Panc1 (cell line): ENCODE measurements around the gene IGSF22. TPM values are rescaled to one million over a fixed set of nuclear protein-coding genes. Genes with fewer than 3 reads are reported as not detected.

ENCODE experiments used
- ATAC-seq: fragments of 200-7000 bp; cut with Tn5 transposase; 2 replicates; pipeline ENCODE4 v1.9.1; 2020; ENCODE audit warnings: mild to moderate bottlenecking, moderate library complexity
- BruUV-seq: library from RNA; stranded (reverse); fragments of 400-500 nt; replicated peaks from 2 replicates; lab custom pipeline; 2021; lab: Mats Ljungman, UMichigan
- CTCF ChIA-PET: fragments of 300-600 bp; sonication (Branson Sonifier 250); formaldehyde crosslinking; loops from one replicate; lab custom pipeline; 2022; ENCODE audit warnings: antibody characterized with exemption; lab: Charles Lee
- POLR2A ChIA-PET: fragments of 300-600 bp; sonication (Branson Sonifier 250); formaldehyde crosslinking; loops from one replicate; lab custom pipeline; 2022; ENCODE audit warnings: antibody characterized with exemption; lab: Charles Lee
- DNase-seq: peaks from one replicate; pipeline ENCODE4 v3.0.0-alpha.2; 2010; ENCODE audit warnings: low read depth, low spot score
- H3K27ac ChIP-seq: 2 replicates; pipeline ENCODE4 v1.5.1; 2011; ENCODE audit warnings: mild to moderate bottlenecking, low read length, inconsistent platforms
- H3K27me3 ChIP-seq: fragments of 200-500 bp; sonication (Bioruptor generic); 2 replicates; pipeline ENCODE4 v1.6.0; 2014; ENCODE audit warnings: low read length, inconsistent platforms; ENCODE audit not compliant: control insufficient read depth, insufficient read depth
- H3K36me3 ChIP-seq: fragments of 200-500 bp; sonication (Bioruptor generic); 2 replicates; pipeline ENCODE4 v1.5.1; 2014; ENCODE audit warnings: inconsistent platforms, mild to moderate bottlenecking, low read length, moderate library complexity; ENCODE audit not compliant: control insufficient read depth, insufficient read depth
- H3K4me1 ChIP-seq: 2 replicates; pipeline ENCODE4 v1.5.1; 2011; ENCODE audit warnings: inconsistent platforms, mild to moderate bottlenecking, low read length, moderate library complexity; ENCODE audit not compliant: control insufficient read depth, insufficient read depth
- H3K4me3 ChIP-seq, 2 experiments: 2 replicates each; pipeline ENCODE4 v1.5.1; 2011 to 2012; ENCODE audit warnings: low read depth in 2 of 2, low read length in 2 of 2, mild to moderate bottlenecking in 2 of 2, inconsistent platforms in 1 of 2, moderate library complexity in 1 of 2
- H3K9me3 ChIP-seq: fragments of 200-500 bp; sonication (Bioruptor generic); 2 replicates; pipeline ENCODE4 v1.5.1; 2014; ENCODE audit warnings: low read depth, mild to moderate bottlenecking, inconsistent platforms, low read length, moderate library complexity; ENCODE audit not compliant: control insufficient read depth, insufficient read depth
- SIN3A ChIP-seq: IDR thresholded peaks from 2 replicates; pipeline ENCODE4 v1.6.1; 2012; ENCODE audit warnings: low read depth, mild to moderate bottlenecking, low read length, moderate library complexity, borderline replicate concordance; ENCODE audit not compliant: insufficient read depth
- TCF7L2 ChIP-seq: IDR thresholded peaks from 2 replicates; pipeline ENCODE4 v1.6.1; 2011; ENCODE audit warnings: mild to moderate bottlenecking, low read depth, low read length, inconsistent platforms
- in situ Hi-C: cut with HindIII; loops from 2 replicates; pipeline ENCODE4 v1.10.0; 2016; ENCODE audit warnings: low sequenced_read_pairs, low pct_unique_long_range_greater_than_20kb
- intact Hi-C: fragments of 100-400 bp; cut with micrococcal nuclease; formaldehyde crosslinking; loops from one replicate; pipeline ENCODE4 v1.10.0; 2022; ENCODE audit not compliant: unreplicated experiment
- total RNA-seq: library from RNA; stranded (reverse); gene quantifications from one replicate; pipeline ENCODE4 v1.2.1, GENCODE V29; 2021; ENCODE audit not compliant: unreplicated experiment
- TF ChIP-seq, protein P1 (sequence below): fragments of 450-650 bp; IDR thresholded peaks from 2 replicates; pipeline ENCODE4 v1.5.1; 2017; ENCODE audit warnings: mild to moderate bottlenecking
- TF ChIP-seq, protein P2 (sequence below), 2 experiments: IDR thresholded peaks; 2 replicates each; pipeline ENCODE4 v1.6.1; 2011 to 2012; ENCODE audit warnings: low read depth in 2 of 2, control low read depth in 1 of 2, low read length in 1 of 2, mild to moderate bottlenecking in 1 of 2, moderate library complexity in 1 of 2; ENCODE audit not compliant: insufficient read depth in 1 of 2

IGSF22 gene
- total RNA-seq, 1 experiment from 2014 or later, result not detected

DNA sequence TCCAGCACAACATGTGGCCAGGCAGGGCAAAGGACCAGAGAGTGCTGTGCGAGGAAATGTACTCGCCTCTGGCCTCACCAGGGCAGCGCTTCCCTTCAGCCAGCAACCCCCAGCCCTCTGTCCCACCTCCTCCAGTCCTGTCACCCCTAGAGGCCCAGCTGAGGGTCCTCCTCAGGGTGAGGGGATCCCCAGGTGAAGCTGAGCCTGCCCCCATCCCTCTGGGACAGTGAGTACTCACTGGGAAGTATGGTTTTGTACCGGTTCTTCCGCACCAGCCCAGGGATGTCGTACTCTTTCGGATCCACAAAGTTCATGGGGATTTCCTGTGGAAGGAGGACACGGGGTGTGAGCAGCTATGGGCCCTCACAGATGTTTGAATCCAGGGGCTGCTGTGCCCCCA is 11.7 kb upstream of the IGSF22 start:
- intact Hi-C loops, result loop anchor here (10.0 kb wide), 1 partner anchor 193 kb away; no protein-coding TSS in a partner anchor
- H3K27me3 ChIP-seq, result no peaks in the 10 kb centered on the region; the same call in 1 of the 2 replicates
- in situ Hi-C loops, result no loop called here

DNA sequence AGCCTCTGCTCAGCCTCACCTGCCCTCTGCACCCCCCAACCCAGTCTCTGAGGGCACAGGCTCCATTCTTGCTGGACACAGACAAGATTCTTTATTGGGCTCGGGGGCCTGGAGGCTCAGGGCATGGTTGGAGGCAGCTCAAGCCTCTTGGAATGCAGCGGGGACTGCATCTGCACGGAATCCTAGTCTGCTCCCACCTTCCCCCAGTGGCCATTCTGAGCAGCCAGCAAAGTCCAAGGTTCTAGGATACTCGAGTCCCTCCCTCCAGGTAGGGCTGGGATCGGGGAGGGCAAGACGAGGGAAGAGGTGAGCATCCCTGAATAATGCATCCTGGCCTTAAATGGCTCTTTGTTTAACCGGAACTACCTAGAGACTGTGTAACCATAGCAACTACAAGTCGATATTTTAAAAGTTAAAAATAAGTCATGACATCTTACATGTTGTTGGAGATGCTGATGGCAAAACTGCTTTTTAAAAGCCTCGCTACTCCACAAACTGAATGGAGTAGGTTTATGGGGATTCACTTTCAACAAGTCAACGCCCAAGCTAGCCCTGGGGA is 10.7 kb upstream of the IGSF22 start:
- no peak overlapping the region for H3K27ac ChIP-seq
- H3K4me3 ChIP-seq, result no peak overlapping the region
- no peaks in the 10 kb centered on the region for H3K36me3 ChIP-seq
- DNase-seq, result no peak
- no TSS peak for BruUV-seq
- POLR2A ChIA-PET, result no interaction called here
- in situ Hi-C loops, result no loop called here
- CTCF ChIA-PET, result no interaction called here
- ATAC-seq, result peak; percentile 32; the same call in 1 of the 2 replicates
- intact Hi-C loops, result loop anchor here (10.0 kb wide), 1 partner anchor 192 kb away; no protein-coding TSS in a partner anchor
- H3K27me3 ChIP-seq, result no peaks in the 10 kb centered on the region; the same call in 1 of the 2 replicates
- H3K4me1 ChIP-seq, result no peaks in the 10 kb centered on the region
- TF ChIP-seq TCF7L2 (no peak), SIN3A (no peak)
- TF ChIP-seq, protein P1, sequence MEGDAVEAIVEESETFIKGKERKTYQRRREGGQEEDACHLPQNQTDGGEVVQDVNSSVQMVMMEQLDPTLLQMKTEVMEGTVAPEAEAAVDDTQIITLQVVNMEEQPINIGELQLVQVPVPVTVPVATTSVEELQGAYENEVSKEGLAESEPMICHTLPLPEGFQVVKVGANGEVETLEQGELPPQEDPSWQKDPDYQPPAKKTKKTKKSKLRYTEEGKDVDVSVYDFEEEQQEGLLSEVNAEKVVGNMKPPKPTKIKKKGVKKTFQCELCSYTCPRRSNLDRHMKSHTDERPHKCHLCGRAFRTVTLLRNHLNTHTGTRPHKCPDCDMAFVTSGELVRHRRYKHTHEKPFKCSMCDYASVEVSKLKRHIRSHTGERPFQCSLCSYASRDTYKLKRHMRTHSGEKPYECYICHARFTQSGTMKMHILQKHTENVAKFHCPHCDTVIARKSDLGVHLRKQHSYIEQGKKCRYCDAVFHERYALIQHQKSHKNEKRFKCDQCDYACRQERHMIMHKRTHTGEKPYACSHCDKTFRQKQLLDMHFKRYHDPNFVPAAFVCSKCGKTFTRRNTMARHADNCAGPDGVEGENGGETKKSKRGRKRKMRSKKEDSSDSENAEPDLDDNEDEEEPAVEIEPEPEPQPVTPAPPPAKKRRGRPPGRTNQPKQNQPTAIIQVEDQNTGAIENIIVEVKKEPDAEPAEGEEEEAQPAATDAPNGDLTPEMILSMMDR, result no peak
- TF ChIP-seq, protein P2, sequence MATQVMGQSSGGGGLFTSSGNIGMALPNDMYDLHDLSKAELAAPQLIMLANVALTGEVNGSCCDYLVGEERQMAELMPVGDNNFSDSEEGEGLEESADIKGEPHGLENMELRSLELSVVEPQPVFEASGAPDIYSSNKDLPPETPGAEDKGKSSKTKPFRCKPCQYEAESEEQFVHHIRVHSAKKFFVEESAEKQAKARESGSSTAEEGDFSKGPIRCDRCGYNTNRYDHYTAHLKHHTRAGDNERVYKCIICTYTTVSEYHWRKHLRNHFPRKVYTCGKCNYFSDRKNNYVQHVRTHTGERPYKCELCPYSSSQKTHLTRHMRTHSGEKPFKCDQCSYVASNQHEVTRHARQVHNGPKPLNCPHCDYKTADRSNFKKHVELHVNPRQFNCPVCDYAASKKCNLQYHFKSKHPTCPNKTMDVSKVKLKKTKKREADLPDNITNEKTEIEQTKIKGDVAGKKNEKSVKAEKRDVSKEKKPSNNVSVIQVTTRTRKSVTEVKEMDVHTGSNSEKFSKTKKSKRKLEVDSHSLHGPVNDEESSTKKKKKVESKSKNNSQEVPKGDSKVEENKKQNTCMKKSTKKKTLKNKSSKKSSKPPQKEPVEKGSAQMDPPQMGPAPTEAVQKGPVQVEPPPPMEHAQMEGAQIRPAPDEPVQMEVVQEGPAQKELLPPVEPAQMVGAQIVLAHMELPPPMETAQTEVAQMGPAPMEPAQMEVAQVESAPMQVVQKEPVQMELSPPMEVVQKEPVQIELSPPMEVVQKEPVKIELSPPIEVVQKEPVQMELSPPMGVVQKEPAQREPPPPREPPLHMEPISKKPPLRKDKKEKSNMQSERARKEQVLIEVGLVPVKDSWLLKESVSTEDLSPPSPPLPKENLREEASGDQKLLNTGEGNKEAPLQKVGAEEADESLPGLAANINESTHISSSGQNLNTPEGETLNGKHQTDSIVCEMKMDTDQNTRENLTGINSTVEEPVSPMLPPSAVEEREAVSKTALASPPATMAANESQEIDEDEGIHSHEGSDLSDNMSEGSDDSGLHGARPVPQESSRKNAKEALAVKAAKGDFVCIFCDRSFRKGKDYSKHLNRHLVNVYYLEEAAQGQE (IDR thresholded peaks at IDR 0.05; ENCODE audit: insufficient read depth in 1 of 2, low read depth in 2 of 2, low read length in 1 of 2), result no peak
- H3K9me3 ChIP-seq, result no peaks in the 10 kb centered on the region

More for the DNA sequence above, 11.7 kb upstream of the IGSF22 start:
- DNase-seq, result no peak
- H3K36me3 ChIP-seq, result no peaks in the 10 kb centered on the region
- ATAC-seq, result no peak
- no peaks in the 10 kb centered on the region for H3K9me3 ChIP-seq
- H3K4me3 ChIP-seq, result no peak overlapping the region
- no peaks in the 10 kb centered on the region for H3K4me1 ChIP-seq
- H3K27ac ChIP-seq, result no peak overlapping the region
- BruUV-seq, result no TSS peak
- TF ChIP-seq, protein P1, result no peak
- ChIA-PET CTCF (interaction anchor here (0.7 kb wide), 1 partner anchor 77 kb away, joined by 3 read pairs; no protein-coding TSS in a partner anchor), POLR2A (no interaction called here)
